ENCODE data around the gene APBA2.
"Not testable (repeated sequence)": the region's sequence is repeated elsewhere in the genome, so short reads cannot be mapped to it uniquely, and the experiment has no call there.

Gene APBA2

DNA sequence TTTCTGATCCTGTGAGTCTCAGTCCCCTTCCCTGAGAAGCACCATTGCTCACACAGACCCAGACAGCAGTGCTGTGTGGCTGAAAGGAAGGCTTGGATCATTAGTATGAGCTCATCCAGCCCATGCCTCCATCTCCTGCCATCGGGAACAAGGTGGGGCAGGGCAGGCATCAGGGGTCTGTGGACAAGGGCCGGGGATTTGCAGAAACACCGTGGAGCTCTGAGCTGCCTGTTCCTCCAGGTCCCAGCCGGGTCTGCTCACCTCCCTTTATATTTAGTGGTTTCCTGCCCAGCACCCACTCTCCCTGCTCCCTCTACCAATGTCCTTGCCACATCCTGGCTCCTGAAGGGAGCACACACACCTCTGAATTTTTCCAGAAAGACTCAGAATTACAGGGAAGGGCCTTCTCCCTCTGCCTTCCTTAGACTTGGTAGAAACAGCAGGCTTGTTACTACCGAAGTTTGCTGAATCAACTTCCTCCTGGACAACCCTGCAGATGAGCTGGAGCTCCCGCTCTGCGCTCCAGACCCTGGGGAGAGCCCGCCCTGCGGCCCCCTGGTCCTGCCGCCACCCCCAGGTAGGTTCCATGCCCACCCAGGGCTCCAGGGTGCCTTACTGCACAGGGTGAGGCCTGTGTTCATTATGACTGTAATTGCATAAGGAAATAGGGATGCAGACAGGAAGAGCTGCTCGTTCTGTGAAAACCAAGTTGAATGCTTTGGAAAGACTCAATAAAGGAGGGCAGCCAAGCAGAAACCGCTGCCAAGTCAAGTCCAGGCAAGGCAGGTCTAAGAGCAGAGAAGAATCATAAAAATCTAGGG lies 255.7 kb downstream of the APBA2 start:
- DNase-seq, result no peak

DNA sequence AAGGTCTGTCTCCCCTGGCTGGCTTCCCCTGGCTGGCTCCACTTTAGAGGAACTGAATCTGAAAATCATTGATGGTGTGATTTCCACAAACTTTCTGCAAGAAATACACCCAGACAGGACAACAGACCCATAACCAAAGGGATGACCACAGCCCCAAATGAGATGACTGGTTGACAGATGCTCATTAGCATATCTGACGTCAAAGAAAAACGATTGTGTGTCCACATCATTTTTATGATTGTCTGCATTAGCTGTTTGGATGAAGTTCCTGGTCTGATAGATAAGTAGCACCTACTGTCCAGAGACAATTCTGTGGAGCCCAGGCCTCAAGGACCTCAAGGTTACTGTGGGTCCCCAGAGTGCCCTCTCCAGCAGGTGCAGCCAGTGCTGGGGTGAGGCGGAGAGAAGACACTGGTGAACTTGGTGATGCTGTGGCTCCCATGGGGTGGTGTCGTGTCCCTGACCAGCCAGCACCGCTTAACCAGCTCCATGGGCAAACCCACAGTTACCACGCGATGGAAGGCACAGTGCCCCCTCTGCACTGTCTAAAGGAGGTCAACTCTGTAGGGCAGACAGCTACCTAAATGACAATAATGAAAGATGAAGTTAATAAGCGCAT lies 256.5 kb downstream of the APBA2 start:
- DNase-seq, result no peak

DNA sequence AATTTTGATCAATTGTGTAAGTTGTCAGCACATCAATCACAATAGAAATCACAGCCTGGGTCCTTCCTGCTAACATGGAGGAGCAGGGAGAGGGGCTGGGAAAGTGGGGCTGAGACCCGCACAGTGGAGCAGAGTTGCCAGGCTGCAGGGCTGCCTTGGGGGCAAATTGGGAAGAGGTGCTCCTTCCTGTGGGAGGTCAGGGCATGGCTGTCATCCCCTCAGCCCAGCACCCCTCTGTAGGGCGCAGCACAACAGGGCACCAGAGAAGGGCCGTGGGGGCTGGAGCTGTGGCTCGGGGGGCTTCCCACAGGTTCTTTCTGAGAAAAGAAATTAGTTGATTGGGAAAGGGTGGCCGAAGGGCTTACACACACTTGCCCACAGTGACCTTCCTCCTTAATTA lies 257.5 kb downstream of the APBA2 start:
- DNase-seq, result no peak

DNA sequence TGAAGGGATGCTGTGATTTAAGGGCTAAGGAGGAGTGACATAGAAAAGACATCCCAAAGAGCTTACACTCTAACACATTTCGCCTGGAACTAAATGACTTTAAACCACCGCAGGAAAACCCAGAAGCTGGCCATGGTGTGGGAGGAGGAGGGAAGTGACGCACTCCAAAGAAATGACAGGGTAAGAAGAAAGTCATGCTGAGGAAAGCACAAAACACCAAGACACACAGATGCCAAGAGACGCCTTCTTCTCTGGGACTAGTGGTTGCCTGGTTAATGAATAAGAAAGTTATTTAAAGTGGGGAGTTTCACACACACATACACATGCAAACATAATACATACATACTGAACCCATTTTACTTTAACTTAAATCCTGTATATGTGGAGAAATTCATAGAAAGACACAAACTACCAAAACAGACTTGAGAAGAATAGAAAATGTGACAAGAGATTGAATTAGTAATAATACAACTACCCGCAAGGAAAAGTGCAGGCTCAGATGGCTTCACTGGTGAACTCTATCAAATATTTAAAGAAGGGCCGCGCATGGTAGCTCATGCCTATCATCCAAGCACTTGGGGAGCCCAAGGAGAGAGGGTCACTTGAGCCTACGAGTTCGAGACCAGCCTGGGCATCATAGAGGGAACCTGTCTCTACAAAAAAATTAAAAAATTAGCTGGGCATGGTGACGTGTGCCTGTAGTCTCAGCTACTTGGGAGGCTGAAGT lies 258.3 kb downstream of the APBA2 start:
- DNase-seq, result no peak

DNA sequence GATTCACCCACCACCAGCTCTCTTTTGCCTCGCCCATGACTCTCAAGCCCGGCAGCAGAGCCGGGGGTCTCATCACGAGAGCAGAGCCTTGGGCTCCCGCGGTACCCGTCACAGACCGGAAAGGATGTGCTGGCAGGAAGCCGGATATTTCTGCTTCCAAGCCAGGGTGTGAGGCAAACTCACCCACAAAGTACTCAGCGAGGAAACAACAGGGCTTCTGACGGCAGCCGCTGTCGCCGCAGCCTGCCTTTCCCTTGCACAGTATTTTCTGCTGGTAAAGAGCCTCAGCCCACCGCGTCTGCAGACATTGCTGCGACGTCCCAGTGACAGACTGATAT lies 263.9 kb downstream of the APBA2 start:
- DNase-seq, result no peak

DNA sequence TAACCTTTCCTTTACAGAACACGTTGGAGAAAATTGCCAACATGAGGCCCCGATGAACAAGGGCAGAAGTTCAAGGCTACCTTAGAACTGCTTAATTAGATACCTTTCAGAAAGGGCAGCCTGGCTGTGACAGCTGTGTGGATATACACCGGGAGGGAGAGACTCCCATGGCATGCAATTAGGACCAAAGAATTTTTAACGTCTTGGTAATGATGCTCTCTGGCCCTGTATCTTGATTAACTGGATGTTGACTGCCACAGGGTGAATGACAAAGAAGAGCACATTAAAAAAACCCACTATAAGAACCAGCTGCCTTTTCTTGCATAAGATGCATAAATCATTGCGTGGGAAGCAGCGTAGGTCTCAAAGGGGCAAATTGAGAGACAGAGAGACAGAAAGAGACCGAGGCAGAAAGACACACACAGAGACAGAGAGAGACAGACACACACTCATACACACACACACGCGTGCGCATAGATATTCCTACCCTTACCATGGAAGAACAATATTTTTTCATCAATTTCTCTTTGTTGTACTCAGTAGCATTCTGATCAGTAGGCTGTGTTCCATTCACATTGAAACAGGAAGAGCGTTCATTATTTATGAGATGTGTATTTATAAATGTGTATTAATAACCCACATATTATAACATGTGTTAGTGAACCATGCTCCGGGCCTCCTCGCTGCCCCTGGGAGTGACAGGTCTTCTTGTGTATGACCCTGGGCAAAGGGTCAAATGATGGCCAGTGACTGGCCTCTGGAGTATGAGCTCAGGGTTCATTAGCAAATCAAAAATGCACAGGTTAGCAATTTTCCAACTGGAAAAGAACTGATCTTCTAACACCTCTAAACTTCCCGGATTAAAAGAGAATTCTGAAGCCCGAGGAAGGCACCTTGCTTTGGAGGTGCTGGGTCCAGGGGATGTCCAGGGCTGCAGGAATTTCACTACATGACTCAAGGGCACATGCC lies 265.0 kb downstream of the APBA2 start:
- no peak for DNase-seq

DNA sequence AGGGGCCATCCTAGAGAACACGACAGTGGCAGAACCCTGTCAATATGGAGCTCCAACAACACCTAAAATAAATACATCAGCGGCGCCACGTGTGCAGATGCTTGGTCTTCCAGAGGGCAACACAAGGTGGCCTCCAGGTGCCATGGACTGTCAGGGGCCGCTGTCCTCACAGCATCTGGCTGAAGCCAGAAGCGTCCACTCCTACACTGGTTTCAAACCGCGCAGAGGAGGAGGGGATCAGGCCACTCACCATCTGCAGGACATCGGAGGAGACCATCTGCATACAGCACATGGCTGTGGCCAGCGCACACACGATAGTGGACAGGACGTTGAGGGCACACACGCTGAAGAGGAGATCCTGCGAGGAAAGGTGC lies 265.7 kb downstream of the APBA2 start:
- no peak for DNase-seq

DNA sequence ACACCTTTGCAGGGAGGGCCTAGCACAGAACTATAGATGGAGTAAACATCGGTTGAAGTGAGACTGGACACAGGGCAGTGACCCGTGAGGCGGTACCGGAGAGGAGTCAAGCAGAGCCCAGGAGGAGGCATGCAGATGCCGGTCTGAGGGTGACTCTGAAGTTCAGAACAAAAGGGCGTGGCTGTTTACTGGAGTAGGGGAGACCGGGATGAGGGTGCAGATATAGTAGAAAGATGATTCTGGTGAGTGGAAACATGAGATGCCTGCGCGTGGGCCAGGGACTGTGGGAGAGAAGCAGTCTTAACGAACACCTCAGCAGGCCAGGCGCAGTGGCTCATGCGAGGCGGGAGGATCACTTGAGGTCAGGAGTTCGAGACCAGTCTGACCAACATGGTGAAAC lies 270.7 kb downstream of the APBA2 start:
- no peak for DNase-seq

DNA sequence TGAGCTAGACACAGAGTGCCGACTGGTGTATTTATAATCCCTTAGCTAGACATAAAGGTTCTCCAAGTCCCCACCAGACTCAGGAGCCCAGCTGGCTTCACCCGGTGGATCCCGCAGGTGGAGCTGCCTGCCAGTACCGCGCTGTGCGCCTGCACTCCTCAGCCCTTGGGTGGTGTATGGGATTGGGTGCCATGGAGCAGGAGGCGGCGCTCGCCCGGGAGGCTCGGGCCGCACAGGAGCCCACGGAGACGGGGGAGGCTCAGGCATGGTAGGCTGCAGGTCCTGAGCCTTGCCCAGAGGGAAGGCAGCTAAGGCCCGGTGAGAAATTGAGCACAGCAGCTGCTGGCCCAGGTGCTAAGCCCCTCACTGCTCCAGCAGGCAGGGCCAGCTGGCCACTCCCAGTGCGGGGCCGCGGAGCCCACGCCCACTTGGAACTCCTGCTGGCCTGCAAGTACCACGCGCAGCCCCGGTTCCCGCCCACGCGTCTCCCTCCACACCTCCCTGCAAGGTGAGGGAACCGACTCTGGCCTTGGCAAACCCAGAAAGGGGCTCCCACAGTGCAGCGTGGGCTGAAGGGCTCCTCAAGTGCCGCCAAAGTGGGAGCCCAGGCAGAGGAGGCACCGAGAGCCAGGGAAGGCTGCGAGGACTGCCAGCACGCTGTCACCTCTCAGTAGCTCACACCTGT lies 274.1 kb downstream of the APBA2 start:
- DNase-seq, result no peak

DNA sequence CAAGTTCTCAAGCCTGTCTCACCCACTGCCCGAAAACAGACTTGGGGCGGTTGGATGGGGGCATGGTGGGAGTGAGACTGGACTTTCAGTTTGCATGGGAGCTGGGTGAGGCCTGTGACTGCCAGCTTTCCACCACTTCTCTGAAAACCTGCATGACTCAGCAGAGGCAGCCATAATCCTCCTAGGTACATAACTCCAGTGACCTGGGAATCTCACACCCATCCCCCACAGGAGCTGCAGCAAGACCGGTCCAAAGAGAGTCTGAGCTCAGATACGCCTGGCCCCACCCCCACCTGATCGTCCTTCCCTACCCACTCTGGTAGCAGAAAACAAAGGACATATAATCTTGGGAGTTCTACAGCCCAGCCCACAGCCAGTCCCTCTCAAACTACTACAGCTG lies 276.6 kb downstream of the APBA2 start:
- no peak for DNase-seq

DNA sequence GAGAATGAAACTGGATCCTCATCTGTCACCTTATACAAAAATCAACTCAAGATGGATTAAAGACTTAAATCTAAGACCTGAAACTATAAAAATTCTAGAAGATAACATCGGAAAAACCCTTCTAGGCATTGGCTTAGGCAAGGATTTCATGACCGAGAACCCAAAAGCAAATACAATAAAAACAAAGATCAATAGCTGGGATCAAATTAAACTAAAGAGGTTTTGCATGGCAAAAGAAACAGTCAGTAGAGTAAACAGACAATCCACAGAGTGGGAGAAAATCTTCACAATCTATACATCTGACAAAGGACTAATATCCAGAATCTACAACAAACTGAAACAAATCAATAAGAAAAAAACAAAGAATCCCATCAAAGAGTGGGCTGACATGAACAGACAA lies 281.3 kb downstream of the APBA2 start:
- DNase-seq, result not testable (repeated sequence)

Measured in NCI-H446 (cell line).